ENCODE results near the gene SLC22A1. TPM values are rescaled to one million over a fixed set of nuclear protein-coding genes. Genes with fewer than 3 reads are reported as not detected.

The SLC22A1 gene
- total and polyA plus RNA-seq, 2 experiments from 2014 or later: 0.10 to 0.65 TPM

DNA sequence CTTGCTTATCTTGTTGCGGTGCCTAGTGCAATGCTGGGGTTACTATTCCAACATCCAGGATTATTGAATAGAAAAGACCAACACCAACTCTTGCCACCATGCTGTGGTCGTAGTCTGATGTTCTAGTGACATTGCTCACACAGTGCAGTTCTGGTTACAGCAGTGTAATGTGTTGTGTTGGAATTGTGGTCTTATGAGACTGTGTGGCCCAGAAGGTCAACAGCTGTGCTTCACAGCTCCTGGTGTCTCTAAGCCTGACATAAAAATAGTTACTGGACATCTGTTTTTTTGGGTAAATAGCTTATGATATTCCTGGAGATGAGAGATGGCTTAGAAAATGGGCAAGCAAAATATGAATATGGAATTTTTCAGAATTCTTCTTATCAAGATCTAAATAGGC, 79.4 kb downstream of the SLC22A1 start (continued):
- TF ChIP-seq, protein P1, sequence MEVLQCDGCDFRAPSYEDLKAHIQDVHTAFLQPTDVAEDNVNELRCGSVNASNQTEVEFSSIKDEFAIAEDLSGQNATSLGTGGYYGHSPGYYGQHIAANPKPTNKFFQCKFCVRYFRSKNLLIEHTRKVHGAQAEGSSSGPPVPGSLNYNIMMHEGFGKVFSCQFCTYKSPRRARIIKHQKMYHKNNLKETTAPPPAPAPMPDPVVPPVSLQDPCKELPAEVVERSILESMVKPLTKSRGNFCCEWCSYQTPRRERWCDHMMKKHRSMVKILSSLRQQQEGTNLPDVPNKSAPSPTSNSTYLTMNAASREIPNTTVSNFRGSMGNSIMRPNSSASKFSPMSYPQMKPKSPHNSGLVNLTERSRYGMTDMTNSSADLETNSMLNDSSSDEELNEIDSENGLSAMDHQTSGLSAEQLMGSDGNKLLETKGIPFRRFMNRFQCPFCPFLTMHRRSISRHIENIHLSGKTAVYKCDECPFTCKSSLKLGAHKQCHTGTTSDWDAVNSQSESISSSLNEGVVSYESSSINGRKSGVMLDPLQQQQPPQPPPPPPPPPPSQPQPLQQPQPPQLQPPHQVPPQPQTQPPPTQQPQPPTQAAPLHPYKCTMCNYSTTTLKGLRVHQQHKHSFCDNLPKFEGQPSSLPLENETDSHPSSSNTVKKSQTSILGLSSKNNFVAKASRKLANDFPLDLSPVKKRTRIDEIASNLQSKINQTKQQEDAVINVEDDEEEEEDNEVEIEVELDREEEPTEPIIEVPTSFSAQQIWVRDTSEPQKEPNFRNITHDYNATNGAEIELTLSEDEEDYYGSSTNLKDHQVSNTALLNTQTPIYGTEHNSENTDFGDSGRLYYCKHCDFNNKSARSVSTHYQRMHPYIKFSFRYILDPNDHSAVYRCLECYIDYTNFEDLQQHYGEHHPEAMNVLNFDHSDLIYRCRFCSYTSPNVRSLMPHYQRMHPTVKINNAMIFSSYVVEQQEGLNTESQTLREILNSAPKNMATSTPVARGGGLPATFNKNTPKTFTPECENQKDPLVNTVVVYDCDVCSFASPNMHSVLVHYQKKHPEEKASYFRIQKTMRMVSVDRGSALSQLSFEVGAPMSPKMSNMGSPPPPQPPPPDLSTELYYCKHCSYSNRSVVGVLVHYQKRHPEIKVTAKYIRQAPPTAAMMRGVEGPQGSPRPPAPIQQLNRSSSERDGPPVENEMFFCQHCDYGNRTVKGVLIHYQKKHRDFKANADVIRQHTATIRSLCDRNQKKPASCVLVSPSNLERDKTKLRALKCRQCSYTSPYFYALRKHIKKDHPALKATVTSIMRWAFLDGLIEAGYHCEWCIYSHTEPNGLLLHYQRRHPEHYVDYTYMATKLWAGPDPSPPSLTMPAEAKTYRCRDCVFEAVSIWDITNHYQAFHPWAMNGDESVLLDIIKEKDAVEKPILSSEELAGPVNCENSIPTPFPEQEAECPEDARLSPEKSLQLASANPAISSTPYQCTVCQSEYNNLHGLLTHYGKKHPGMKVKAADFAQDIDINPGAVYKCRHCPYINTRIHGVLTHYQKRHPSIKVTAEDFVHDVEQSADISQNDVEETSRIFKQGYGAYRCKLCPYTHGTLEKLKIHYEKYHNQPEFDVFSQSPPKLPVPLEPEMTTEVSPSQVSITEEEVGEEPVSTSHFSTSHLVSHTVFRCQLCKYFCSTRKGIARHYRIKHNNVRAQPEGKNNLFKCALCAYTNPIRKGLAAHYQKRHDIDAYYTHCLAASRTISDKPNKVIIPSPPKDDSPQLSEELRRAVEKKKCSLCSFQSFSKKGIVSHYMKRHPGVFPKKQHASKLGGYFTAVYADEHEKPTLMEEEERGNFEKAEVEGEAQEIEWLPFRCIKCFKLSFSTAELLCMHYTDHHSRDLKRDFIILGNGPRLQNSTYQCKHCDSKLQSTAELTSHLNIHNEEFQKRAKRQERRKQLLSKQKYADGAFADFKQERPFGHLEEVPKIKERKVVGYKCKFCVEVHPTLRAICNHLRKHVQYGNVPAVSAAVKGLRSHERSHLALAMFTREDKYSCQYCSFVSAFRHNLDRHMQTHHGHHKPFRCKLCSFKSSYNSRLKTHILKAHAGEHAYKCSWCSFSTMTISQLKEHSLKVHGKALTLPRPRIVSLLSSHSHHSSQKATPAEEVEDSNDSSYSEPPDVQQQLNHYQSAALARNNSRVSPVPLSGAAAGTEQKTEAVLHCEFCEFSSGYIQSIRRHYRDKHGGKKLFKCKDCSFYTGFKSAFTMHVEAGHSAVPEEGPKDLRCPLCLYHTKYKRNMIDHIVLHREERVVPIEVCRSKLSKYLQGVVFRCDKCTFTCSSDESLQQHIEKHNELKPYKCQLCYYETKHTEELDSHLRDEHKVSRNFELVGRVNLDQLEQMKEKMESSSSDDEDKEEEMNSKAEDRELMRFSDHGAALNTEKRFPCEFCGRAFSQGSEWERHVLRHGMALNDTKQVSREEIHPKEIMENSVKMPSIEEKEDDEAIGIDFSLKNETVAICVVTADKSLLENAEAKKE (CRISPR knock-in tag; IDR thresholded peaks at IDR 0.05): no peak
- TF ChIP-seq JUNB (IDR thresholded peaks at IDR 0.05; ENCODE audit: unreplicated experiment): no peak

DNA sequence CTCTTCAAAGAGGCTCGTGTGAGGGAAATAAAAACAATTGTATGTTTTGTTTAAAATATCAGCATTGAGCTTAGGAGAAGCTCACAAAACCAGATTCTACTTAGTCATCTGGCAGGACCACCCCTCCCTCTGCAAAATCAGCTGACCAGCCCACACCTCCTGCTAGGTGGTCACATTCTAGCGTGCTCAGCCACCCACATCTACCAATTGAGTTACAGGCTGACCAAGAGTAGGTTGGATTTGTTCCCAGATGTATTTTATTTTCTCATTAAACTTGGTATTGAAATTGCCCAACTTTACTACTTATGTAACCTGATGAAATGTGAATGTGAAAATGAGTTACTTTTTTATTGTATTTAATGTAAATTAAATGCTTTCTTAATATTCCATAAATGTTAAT, 80.8 kb downstream of the SLC22A1 start:
- Histone ChIP-seq H3K9me2 (ENCODE audit: insufficient read depth) (peaks cover 6% of the 10 kb centered on the region; the same call in 1 of the 2 replicates), H3K4me2 (no peak overlapping the region), H3K27ac (ENCODE audit: low read depth) (no peak overlapping the region), H3K79me2 (replicated peaks; ENCODE audit: insufficient read depth) (no peaks in the 10 kb centered on the region), H2AFZ (no peak overlapping the region), H3K36me3 (ENCODE audit: insufficient read depth) (peaks cover 4% of the 10 kb centered on the region), H3K4me1 (ENCODE audit: insufficient read depth) (no peaks in the 10 kb centered on the region), H4K20me1 (replicated peaks; ENCODE audit: insufficient read depth) (no peaks in the 10 kb centered on the region), H3F3A (replicated peaks; ENCODE audit: low read depth) (no peaks in the 10 kb centered on the region), H3K4me3 (no peak overlapping the region), H3K27me3 (ENCODE audit: insufficient read depth) (no peaks in the 10 kb centered on the region)
- no peak for TF ChIP-seq ZNF331 (CRISPR knock-in tag; IDR thresholded peaks at IDR 0.05; ENCODE audit: low read depth)
- TF ChIP-seq EZH2phosphoT487 (IDR thresholded peaks at IDR 0.05; ENCODE audit: unreplicated experiment): no peak
- TF ChIP-seq, protein P1 (CRISPR knock-in tag; IDR thresholded peaks at IDR 0.05): no peak
- TF ChIP-seq POLR2AphosphoS5 (IDR thresholded peaks at IDR 0.05; ENCODE audit: low read depth): no peak
- TF ChIP-seq STAT1 (IDR thresholded peaks at IDR 0.05; ENCODE audit: unreplicated experiment): no peak
- TF ChIP-seq ZNF114 (CRISPR knock-in tag; IDR thresholded peaks at IDR 0.05): no peak
- no peak for TF ChIP-seq CREB1 (CRISPR knock-in tag; IDR thresholded peaks at IDR 0.05; ENCODE audit: low read depth)
- TF ChIP-seq EZH2 (IDR thresholded peaks at IDR 0.05; ENCODE audit: low read depth, unreplicated experiment): no peak
- H3K36me3 Mint-ChIP-seq (ENCODE audit: low read depth): peaks cover 8% of the 10 kb centered on the region; the same call in 2 of the 3 replicates
- no peaks in the 10 kb centered on the region for H3K27me3 Mint-ChIP-seq (ENCODE audit: insufficient read depth, low read depth, poor library complexity)
- H3K4me1 Mint-ChIP-seq: 0 out of 3 replicates have a peak, but pooled peaks cover 2% of the 10 kb centered on the region
- H3K9me3 Mint-ChIP-seq: peaks cover 13% of the 10 kb centered on the region
- no peak overlapping the region for H3K27ac Mint-ChIP-seq
- no peak overlapping the region for H3K4me3 Mint-ChIP-seq
- DNase-seq (ENCODE audit: low spot score) (no peak), ATAC-seq (no peak)

Measured in GM23338 (cell line).